NCI-H345 (cell line): Measurements from ENCODE around the gene CCDC28B.

Source experiments
- DNase-seq: peaks from one replicate; lab custom pipeline; 2025; lab: John Stamatoyannopoulos, UW

The CCDC28B gene

DNA sequence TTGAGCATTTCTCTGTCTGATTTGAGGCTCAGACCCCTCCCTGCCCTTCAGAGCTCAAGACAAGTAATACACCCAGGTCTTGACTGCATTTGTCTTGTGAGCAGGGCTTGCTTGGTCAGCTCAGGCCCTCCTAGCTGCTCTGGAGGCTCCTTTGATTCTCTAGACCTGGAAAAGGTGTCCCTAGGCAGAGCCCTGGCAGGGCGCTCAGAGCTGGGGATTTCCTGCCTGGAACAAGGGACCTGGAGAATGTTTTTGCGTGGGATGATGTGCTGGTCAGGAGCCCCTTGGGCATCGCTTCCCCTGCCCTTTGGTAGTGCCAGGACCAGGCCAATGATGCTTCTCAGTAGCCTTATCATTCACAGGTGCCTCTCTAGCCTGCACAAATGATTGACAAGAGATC is 4.9 kb upstream of the CCDC28B start:
- no peak for DNase-seq

DNA sequence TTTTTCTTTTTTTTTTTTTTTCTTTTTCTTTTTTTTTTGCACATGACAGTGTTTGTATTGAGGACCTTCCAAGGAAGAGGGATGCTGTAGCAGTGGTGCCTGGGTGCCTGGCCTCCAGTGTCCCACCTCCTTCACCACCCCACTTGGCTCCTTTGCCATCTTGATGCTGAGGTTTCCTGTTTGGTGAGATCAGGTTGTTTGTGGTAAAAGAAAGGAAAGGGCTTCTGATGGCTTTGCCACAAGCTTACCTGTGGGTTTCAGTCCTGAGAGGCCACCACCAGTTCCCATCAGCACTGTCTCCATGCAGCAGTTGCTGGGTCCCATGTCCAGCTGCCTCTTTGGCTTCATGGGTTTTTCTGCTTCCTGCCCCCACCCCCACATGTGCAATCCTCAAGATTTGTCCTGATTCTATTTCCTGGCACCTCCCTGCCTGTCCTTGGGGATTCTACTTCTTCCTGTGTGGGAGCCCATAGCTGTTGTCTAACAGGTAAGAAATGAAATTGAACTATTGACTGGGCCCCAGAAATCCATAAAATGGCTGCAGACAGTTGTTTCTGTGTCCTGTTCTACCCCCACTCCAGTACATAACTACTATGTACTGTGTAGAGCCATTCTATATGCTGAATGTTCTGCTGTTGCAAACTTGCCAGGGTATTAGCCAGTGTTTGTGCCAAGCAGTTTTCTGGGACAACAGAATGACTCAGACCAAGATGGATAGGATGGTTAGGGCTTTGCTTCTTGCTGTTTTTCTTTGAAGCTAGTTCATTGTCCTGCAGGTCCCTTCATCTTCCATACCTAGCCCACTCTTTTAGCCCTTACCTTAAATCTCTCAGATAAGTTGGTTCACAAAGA is 4.2 kb upstream of the CCDC28B start:
- DNase-seq, result no peak

GRCh38 chr1:32197074-32197473 is 3.3 kb upstream of the CCDC28B start:
- no peak for DNase-seq

GRCh38 chr1:32197837-32198236 is 2.6 kb upstream of the CCDC28B start:
- DNase-seq, result no peak

GRCh38 chr1:32198237-32199042 is 2.0 kb upstream of the CCDC28B start:
- DNase-seq, result no peak

DNA sequence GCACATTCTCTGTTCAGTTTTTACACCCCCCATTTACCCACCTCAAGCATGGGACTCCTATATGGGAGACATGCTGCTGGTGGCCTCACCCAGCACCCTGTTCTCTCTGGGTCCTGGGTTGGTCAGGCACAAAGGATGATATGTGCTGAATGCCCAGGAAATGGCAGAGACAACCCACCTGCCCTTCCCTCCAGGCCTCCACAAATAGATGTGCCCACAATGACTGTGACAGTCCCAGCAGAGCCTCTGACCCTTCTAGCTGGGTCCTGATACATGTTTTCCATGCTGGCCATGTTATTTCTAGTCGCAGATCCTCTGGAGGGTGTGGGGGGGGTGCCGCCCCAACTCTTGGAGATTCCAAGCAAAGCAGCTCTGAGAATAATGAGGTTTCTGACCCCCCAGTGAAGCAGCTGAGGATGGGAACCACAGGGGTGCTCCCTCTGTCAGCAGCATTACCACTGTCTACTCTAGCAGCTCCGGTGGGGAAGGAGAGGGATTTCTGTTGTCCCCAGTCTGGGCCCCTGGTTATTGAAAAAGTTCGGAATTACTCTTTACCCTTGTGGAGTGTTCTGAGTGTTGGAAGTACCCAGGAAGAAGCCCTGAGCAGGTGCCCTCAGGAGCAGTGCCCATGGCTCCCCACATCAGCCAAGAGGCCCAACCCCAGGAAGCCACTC is 1.2 kb upstream of the CCDC28B start:
- no peak for DNase-seq

DNA sequence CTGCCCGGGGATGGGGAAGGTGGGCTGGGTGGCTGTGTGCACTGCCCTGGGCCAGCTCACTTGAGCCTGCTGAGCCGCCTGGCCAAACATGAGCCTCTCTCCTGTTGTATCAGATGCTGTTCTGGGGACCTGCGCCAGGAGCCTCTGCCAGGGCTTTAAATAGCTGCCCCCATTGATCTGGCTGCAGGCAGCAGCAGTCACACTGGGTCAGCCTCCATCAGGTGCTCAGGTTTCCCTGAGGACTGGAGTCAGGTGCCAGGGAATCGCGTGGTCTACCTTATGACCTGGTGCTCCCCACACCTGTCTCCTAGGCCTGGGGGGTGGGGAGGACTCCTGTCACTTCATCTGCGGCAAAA is 700 bp upstream of the CCDC28B start:
- DNase-seq, result peak; percentile 45

DNA sequence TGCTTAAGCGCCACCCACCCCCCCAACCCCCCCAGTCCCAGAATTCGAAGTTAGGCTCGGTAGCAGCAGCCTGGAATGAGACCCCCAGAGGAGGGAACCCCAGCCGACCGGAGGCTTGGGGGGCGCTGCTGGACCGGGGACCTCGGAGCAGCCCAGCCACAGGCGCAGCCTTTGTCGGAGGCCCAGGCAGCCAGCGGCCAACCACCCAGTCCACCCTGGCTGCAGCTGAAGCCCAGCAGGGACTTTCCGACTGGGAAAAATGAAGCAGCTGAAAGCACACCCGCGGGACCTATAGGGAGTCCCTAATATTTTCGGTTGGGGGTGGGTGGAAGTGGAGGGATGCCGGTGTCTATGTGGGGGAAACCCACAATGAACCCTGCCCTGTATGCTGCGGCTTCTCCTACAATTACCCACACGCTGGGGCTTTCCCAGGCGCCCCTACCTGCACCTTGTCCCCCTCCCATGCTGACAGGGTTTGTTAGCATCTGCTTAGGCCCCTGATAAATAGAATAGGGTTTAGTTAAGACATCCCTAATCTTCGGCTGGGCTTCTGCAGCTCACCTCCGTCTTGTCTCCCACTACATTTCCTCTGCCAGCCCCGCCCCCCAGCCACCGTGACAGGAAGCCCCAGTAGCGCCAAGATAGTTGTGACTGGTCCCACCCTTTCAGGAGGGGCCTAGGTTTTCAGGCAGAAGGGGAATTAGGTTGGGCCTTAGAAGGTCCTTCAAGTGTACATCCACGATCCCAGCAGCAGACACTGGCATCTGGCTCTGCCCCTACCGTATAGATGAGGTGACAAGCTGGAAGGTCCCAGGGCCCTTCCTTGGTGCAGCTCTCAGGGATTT is 838 bp downstream of the CCDC28B start:
- no peak for DNase-seq

DNA sequence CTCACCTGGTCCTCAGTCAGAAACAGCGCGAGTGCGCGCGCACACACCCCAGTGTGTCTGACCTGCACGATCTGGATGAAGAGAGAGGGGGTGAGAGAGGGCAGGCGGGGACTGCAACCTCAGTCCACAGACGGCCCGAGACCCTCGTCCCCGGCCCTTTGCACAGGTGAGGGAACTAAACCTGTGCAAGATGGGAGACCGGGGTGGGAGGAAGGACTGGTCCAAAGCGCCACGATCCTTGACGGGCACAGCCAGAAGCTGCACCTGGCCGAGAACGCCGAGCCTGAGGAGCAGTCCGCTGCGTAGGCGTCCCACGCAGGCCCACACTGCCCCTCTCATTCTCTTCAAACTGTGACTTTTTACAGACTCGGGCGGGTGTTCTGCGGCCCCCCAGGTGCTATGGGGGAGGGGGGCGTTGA is 4.6 kb downstream of the CCDC28B start:
- DNase-seq, result no peak

GRCh38 chr1:32205401-32206370 is 5.3 kb downstream of the CCDC28B start, which contains the start of gene IQCC:
IQCC (plus strand) TSS chr1:32205671; CDS start chr1:32205682, 11 bp downstream.
- peak; percentile 96 for DNase-seq

GRCh38 chr1:32208469-32208868 is 8.1 kb downstream of the CCDC28B start:
- DNase-seq, result no peak

DNA sequence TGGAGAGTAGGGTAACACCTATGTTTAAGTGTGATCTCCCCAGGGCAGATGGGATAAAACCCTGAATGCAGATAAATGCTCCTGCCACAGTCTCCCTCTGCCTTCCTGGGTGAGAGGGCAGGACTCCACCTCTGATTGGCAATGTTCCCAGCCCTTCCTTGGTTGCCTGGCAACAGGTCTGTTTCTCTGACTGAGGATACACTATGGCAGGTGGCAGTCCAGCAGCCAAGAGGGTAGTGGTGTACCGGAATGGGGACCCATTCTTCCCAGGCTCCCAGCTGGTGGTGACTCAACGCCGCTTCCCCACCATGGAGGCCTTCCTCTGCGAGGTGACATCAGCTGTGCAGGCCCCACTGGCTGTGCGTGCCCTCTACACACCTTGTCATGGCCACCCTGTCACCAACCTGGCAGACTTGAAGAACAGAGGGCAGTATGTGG is 8.5 kb downstream of the CCDC28B start, which contains the start of gene DCDC2B:
TSS of gene DCDC2B (plus strand) at position 199 of the 438 bp plus-strand sequence. CDS start at position 204, 5 bp downstream.
- DNase-seq, result peak; percentile 90

GRCh38 chr1:32215629-32216480 is 15.5 kb downstream of the CCDC28B start:
- peak; percentile 43 for DNase-seq

DNA sequence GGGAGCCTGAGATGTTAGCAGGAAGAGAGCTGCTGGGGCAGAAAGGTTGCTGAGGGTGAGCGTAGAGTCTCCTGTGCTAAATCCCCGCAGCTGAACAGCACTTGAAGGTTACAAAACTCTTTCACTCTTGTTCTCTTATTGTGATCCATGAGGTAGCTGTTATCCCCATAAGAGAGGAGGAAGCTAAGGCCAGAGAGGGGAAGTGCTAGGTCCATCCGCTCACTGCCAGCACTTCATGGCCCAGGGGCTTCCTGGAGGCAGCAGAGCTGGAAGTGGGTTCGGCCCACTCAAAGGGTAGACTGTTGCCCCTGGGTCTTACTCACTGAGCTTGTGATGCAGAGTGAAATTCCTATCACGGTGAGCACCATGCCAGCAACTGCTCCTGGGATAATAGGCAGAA is 16.2 kb downstream of the CCDC28B start:
- no peak for DNase-seq

DNA sequence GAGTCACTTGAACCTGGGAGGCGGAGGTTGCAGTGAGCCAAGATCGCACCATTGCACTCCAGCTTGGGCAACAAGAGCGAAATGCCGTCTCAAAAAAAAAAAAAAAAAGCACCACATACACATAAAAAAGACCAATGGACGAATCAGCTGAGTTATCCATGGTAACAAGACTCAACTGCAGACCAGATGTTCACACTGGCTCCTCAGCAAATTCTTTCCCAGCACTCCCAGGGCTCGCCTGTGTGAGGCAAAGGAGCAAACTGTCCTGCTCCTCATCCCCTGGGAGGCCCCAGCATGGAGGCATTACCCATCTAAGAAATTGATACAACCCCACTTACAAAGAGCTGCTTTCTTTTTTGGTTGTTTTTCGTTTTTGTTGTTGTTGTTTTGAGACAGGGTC is 18.6 kb downstream of the CCDC28B start:
- DNase-seq, result no peak

GRCh38 chr1:32220746-32221580 is 20.6 kb downstream of the CCDC28B start:
- DNase-seq, result no peak

DNA sequence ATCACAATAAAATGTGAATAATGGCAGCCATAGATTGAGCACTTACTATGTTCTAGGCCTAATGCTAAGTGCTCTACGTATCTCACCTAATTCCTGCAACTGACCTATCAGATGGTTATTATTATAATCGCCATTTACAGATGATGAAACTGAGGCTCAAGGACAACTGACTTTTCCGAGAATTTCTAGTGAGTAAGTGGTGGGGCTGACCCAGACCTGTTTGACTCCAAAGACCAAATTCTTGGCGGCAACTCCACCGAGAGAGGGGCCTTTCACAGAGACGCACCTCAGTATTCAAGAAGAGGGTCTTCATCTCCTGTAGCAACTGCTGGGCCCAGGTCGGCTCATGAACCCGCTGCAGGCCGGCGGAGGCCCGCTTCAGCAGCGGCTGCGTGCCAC is 21.2 kb downstream of the CCDC28B start:
- DNase-seq, result no peak
